ENCODE data around the gene COL6A2. TPM values are rescaled to one million over a fixed set of nuclear protein-coding genes. Genes with fewer than 3 reads are reported as not detected.

Gene COL6A2
- total RNA-seq, 1 donor from 2014 or later = 12.6 TPM

DNA sequence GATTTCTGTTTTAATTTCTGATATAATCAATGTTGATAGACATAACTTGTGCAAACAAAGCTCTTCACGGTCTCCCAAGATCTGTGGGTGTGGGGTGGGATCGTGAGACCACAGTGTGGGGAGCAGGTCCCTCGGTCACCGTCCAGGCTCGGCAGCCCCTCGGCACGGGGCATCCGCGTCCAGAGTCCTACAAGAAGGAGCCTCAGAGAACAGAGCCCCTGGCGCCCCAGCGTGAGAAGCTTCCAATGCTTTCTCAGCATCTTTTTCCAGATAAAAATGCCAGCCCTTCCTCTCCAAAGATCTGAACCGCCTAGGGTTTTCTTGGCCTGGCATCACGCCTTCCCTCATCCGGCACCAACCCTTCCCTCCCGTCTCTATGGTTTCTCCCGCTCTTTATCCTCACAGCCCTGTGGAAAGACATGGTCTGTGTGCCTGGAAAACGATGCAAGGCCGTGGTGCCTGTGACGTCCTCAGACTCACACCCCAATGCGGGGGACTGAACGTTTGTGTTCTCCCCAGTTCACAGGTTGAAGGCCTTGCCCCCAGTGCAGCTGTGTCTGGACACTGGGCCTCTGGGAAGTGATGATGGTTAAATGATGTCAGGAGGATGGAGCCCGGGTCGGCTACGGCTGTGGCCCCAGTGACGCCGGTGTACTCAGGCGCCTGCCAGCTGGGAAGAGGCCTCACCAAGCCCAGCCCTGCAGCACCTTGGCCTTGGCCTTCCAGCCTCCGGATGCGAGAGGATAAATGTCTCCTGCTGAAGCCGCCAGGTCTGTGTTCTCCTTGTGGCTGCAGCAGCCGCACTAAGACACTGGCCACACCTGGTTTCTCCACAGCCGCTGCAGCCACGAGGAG lies 45.9 kb upstream of the COL6A2 start:
- Histone ChIP-seq H3K4me3 (ENCODE audit: low read depth, low read length) (no peak overlapping the region), H3K36me3 (ENCODE audit: control insufficient read depth, insufficient read depth, low read length) (no peaks in the 10 kb centered on the region), H3K27me3 (ENCODE audit: control insufficient read depth, insufficient read depth, low read length) (no peaks in the 10 kb centered on the region)
- TF ChIP-seq, protein P1, sequence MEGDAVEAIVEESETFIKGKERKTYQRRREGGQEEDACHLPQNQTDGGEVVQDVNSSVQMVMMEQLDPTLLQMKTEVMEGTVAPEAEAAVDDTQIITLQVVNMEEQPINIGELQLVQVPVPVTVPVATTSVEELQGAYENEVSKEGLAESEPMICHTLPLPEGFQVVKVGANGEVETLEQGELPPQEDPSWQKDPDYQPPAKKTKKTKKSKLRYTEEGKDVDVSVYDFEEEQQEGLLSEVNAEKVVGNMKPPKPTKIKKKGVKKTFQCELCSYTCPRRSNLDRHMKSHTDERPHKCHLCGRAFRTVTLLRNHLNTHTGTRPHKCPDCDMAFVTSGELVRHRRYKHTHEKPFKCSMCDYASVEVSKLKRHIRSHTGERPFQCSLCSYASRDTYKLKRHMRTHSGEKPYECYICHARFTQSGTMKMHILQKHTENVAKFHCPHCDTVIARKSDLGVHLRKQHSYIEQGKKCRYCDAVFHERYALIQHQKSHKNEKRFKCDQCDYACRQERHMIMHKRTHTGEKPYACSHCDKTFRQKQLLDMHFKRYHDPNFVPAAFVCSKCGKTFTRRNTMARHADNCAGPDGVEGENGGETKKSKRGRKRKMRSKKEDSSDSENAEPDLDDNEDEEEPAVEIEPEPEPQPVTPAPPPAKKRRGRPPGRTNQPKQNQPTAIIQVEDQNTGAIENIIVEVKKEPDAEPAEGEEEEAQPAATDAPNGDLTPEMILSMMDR (IDR thresholded peaks at IDR 0.05; ENCODE audit: insufficient read depth, low read length, severe bottlenecking) = no peak
- no peak for FAIRE-seq
- DNase-seq (ENCODE audit: low read depth) = no peak

- Histone ChIP-seq H3K4me3 (ENCODE audit: low read depth, low read length) (no peak overlapping the region), H3K27me3 (ENCODE audit: control insufficient read depth, insufficient read depth, low read length) (no peaks in the 10 kb centered on the region), H3K36me3 (ENCODE audit: control insufficient read depth, insufficient read depth, low read length) (no peaks in the 10 kb centered on the region)
- FAIRE-seq (no peak), DNase-seq (ENCODE audit: low read depth) (no peak)
- TF ChIP-seq, protein P1 (IDR thresholded peaks at IDR 0.05; ENCODE audit: insufficient read depth, low read length, severe bottlenecking) = no peak
Observed at GRCh38 chr21:46052703-46053651, 44.9 kb upstream of the COL6A2 start.

- FAIRE-seq = no peak
- H3K36me3 ChIP-seq (ENCODE audit: control insufficient read depth, insufficient read depth, low read length) = no peaks in the 10 kb centered on the region
- DNase-seq (ENCODE audit: low read depth) = no peak
- TF ChIP-seq, protein P1 (IDR thresholded peaks at IDR 0.05; ENCODE audit: insufficient read depth, low read length, severe bottlenecking) = no peak
- no peak overlapping the region for H3K4me3 ChIP-seq (ENCODE audit: low read depth, low read length)
- no peaks in the 10 kb centered on the region for H3K27me3 ChIP-seq (ENCODE audit: control insufficient read depth, insufficient read depth, low read length)
Observed at GRCh38 chr21:46054031-46054430, 43.9 kb upstream of the COL6A2 start.

GRCh38 chr21:46054451-46054881 lies 43.4 kb upstream of the COL6A2 start:
- Histone ChIP-seq H3K27me3 (ENCODE audit: control insufficient read depth, insufficient read depth, low read length) (no peaks in the 10 kb centered on the region), H3K36me3 (ENCODE audit: control insufficient read depth, insufficient read depth, low read length) (no peaks in the 10 kb centered on the region), H3K4me3 (ENCODE audit: low read depth, low read length) (no peak overlapping the region)
- TF ChIP-seq, protein P1 (IDR thresholded peaks at IDR 0.05; ENCODE audit: insufficient read depth, low read length, severe bottlenecking) = no peak
- DNase-seq (ENCODE audit: low read depth) = no peak
- no peak for FAIRE-seq

GRCh38 chr21:46055863-46056281 lies 42.0 kb upstream of the COL6A2 start:
- TF ChIP-seq, protein P1 (IDR thresholded peaks at IDR 0.05; ENCODE audit: insufficient read depth, low read length, severe bottlenecking) = no peak
- no peak for FAIRE-seq

More at GRCh38 chr21:46055863-46056281, 42.0 kb upstream of the COL6A2 start:
- DNase-seq (ENCODE audit: low read depth) = no peak
- Histone ChIP-seq H3K4me3 (ENCODE audit: low read depth, low read length) (no peak overlapping the region), H3K27me3 (ENCODE audit: control insufficient read depth, insufficient read depth, low read length) (no peaks in the 10 kb centered on the region), H3K36me3 (ENCODE audit: control insufficient read depth, insufficient read depth, low read length) (no peaks in the 10 kb centered on the region)
